ENCODE data around the gene NASP.

- TF ChIP-seq ZNF281 (CRISPR knock-in tag; IDR thresholded peaks at IDR 0.05) (no peak), CTCF (IDR thresholded peaks at IDR 0.05) (no peak), CBFB (CRISPR knock-in tag; IDR thresholded peaks at IDR 0.05; ENCODE audit: low read depth) (no peak), MAX (CRISPR knock-in tag; IDR thresholded peaks at IDR 0.05) (no peak)
These were observed 42.6 kb upstream of the NASP start for GRCh38 chr1:45541193-45541592.

All from WTC11 (cell line).